Medulla oblongata (tissue), 1 donor: ENCODE results near the gene PLA2G4D.
"Not testable (repeated sequence)": the region's sequence is repeated elsewhere in the genome, so short reads cannot be mapped to it uniquely, and the experiment has no call there.

Experiments
- DNase-seq: peaks from one replicate; pipeline ENCODE4 v3.0.0-alpha.2; 2015; ENCODE audit errors: extremely low spot score

Gene PLA2G4D

GRCh38 chr15:42091753-42092397, 2.5 kb downstream of the PLA2G4D start:
- not testable (repeated sequence) for DNase-seq

- no peak for DNase-seq
Observed at GRCh38 chr15:42090781-42091180, 3.6 kb downstream of the PLA2G4D start.

GRCh38 chr15:42090370-42090769, 4.0 kb downstream of the PLA2G4D start:
- no peak for DNase-seq

- no peak for DNase-seq
Observed at GRCh38 chr15:42089942-42090341, 4.4 kb downstream of the PLA2G4D start.

GRCh38 chr15:42088801-42089640, 5.3 kb downstream of the PLA2G4D start:
- no peak for DNase-seq

- no peak for DNase-seq
Observed at GRCh38 chr15:42087926-42088800, 6.2 kb downstream of the PLA2G4D start.

GRCh38 chr15:42087460-42087859, 6.9 kb downstream of the PLA2G4D start:
- no peak for DNase-seq

GRCh38 chr15:42085721-42086120, 8.6 kb downstream of the PLA2G4D start:
- DNase-seq: no peak

- DNase-seq: no peak
Observed at GRCh38 chr15:42085236-42085605, 9.1 kb downstream of the PLA2G4D start.

- peak; percentile 63 for DNase-seq
Observed at GRCh38 chr15:42084465-42085235, 9.7 kb downstream of the PLA2G4D start.

- DNase-seq: no peak
Observed at GRCh38 chr15:42083916-42084315, 10.4 kb downstream of the PLA2G4D start.

- DNase-seq: no peak
Observed at GRCh38 chr15:42083605-42083908, 10.8 kb downstream of the PLA2G4D start.

- no peak for DNase-seq
Observed at GRCh38 chr15:42082823-42083604, 11.3 kb downstream of the PLA2G4D start.

- DNase-seq: no peak
Observed at GRCh38 chr15:42082141-42082540, 12.2 kb downstream of the PLA2G4D start.

GRCh38 chr15:42080919-42081830, 13.2 kb downstream of the PLA2G4D start:
- DNase-seq: no peak

GRCh38 chr15:42080186-42080918, 14.0 kb downstream of the PLA2G4D start:
- DNase-seq: no peak

GRCh38 chr15:42079401-42079908, 14.9 kb downstream of the PLA2G4D start:
- no peak for DNase-seq

- DNase-seq: no peak
Observed at GRCh38 chr15:42078903-42079302, 15.5 kb downstream of the PLA2G4D start.

- DNase-seq: no peak
Observed at GRCh38 chr15:42077689-42078088, 16.7 kb downstream of the PLA2G4D start.
